ENCODE data around the gene KRT37.

DNA sequence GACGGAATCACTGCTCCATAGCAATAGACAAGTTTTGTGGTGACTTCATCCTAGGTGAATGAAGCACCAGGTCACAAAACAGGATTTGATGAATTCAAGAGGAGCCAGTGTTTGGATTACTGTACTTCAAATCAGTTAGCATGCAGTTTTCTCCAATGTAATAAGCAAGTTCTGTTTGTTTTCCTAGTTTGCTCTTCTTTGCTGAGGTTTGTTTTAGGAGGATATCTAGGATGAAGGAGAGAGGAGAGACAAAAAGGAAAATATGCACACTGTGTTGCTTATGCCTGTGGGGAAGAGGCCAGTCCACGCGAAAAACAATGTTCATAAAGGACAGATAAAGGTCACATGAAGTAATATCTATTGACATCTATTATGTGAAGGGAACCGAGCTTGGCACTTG is 9.0 kb downstream of the KRT37 start:
- TF ChIP-seq ZNF223 (tag by site-specific recombination; IDR thresholded peaks at IDR 0.05) (no peak), ZFP3 (tag by site-specific recombination; IDR thresholded peaks at IDR 0.05; ENCODE audit: low read depth) (no peak), ZXDB (tag by site-specific recombination; IDR thresholded peaks at IDR 0.05) (no peak), KLF8 (tag by site-specific recombination; IDR thresholded peaks at IDR 0.05) (no peak), ZNF2 (tag by site-specific recombination; IDR thresholded peaks at IDR 0.05) (no peak)
- TF ChIP-seq, protein P1, sequence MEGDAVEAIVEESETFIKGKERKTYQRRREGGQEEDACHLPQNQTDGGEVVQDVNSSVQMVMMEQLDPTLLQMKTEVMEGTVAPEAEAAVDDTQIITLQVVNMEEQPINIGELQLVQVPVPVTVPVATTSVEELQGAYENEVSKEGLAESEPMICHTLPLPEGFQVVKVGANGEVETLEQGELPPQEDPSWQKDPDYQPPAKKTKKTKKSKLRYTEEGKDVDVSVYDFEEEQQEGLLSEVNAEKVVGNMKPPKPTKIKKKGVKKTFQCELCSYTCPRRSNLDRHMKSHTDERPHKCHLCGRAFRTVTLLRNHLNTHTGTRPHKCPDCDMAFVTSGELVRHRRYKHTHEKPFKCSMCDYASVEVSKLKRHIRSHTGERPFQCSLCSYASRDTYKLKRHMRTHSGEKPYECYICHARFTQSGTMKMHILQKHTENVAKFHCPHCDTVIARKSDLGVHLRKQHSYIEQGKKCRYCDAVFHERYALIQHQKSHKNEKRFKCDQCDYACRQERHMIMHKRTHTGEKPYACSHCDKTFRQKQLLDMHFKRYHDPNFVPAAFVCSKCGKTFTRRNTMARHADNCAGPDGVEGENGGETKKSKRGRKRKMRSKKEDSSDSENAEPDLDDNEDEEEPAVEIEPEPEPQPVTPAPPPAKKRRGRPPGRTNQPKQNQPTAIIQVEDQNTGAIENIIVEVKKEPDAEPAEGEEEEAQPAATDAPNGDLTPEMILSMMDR (tag by site-specific recombination; IDR thresholded peaks at IDR 0.05) = no peak
- TF ChIP-seq, protein P2, sequence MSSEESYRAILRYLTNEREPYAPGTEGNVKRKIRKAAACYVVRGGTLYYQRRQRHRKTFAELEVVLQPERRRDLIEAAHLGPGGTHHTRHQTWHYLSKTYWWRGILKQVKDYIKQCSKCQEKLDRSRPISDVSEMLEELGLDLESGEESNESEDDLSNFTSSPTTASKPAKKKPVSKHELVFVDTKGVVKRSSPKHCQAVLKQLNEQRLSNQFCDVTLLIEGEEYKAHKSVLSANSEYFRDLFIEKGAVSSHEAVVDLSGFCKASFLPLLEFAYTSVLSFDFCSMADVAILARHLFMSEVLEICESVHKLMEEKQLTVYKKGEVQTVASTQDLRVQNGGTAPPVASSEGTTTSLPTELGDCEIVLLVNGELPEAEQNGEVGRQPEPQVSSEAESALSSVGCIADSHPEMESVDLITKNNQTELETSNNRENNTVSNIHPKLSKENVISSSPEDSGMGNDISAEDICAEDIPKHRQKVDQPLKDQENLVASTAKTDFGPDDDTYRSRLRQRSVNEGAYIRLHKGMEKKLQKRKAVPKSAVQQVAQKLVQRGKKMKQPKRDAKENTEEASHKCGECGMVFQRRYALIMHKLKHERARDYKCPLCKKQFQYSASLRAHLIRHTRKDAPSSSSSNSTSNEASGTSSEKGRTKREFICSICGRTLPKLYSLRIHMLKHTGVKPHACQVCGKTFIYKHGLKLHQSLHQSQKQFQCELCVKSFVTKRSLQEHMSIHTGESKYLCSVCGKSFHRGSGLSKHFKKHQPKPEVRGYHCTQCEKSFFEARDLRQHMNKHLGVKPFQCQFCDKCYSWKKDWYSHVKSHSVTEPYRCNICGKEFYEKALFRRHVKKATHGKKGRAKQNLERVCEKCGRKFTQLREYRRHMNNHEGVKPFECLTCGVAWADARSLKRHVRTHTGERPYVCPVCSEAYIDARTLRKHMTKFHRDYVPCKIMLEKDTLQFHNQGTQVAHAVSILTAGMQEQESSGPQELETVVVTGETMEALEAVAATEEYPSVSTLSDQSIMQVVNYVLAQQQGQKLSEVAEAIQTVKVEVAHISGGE (tag by site-specific recombination; conservative IDR thresholded peaks at IDR 0.05; ENCODE audit: low read depth) = no peak
